Measurements from ENCODE around the gene RGS8. TPM values are rescaled to one million over a fixed set of nuclear protein-coding genes. Genes with fewer than 3 reads are reported as not detected.
"Not testable (repeated sequence)": the region's sequence is repeated elsewhere in the genome, so short reads cannot be mapped to it uniquely, and the experiment has no call there.

The RGS8 gene
- total RNA-seq, 1 donor from 2014 or later: not detected

DNA sequence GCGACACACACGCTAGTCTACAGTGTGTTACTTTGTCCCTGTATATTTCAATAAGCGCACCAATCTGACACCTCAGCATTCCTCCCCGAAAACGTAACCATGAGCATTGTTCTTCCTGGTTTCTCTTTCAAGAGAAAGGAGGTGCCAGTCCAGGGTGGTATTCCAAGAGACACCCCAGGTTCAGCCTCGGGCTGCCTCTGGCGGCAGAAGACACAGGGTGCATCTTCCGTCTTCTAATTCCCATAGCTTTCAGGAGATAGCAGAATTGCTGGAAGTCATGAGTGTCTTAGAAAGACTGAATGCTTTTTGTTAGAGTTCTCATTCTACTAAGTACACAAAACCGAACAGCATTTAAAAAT, 15.9 kb upstream of the RGS8 start:
- DNase-seq: no peak

- no peak for DNase-seq
These were observed 15.3 kb upstream of the RGS8 start for GRCh38 chr1:182699393-182700350.

GRCh38 chr1:182698971-182699370, 14.6 kb upstream of the RGS8 start:
- no peak for DNase-seq

DNA sequence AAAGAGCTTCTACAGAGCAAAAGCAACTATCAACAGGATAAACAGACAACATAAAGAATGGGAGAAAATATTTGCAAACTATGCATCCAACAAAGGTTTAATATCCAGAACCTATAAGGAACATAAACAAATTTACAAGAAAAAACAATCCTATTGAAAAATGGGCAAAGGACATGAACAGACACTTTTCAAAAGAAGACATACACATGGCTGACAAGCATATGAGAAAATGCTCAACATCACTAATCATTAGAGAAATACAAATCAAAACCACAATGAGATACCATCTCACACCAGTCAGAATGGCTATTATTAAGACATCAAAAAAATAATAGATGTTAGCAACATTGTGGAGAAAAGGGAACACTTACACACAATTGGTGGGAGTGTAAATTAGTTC, 8.8 kb upstream of the RGS8 start:
- not testable (repeated sequence) for DNase-seq

DNA sequence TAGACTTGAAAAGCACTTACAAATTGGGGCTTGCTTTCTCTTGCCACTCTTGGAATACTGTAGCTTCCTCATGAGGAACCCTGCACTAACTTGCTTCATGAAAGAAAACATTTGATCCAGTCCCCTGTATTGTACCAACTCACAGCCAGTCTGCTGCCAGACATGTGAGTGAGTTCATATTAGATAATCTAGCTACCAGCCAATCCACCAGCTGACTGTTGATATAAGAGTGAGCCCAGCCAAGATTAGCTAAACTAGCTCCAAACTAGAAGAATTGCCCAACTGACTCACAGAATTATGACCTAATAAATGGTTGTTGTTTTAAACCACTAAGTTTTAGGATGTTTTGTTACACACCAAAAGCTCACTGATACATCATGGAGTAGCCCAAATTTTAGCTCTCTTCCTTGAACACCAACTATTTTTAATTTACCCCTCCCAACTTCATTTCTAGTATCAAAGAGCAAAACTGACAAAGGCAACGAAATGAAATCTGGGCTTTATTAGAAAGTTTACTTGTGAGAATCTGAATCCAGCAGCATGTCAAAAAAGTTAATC, 6.6 kb upstream of the RGS8 start:
- no peak for DNase-seq

DNA sequence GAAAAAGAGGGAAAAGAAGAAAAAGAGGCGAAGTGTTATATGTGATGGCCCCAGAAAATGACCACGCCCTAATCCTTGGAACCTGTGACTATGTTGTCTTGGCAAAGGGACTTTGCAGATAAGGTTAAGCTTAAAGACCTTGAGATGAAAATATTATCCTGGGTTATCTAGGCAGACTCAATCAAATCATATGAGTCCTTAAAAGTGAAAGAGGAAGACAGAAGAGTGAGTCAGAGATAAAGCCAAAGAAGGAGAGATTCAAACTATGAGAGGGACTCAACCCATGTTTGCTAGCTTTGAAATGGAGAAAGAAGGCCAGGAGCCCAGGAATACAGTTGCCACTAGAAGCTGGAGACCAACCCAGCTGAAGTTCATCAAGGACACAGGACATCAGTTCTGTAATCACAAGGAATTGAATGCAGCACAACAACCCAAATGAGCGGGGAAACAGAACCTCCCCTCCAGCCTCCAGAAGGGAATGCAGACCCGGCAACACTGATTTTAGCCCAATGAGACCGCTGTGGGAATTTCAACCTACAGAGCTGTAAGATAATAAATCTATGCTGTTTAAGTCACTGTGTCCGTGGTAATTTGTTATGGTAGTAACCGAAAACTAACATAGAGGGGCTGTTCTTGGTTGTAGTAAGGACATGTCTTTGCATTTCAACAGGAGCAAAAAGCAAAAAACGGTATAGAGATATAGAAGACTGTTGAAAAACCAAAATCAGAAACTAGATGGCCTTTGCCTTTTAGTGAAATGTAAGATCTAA, 4.2 kb upstream of the RGS8 start:
- DNase-seq: no peak

DNA sequence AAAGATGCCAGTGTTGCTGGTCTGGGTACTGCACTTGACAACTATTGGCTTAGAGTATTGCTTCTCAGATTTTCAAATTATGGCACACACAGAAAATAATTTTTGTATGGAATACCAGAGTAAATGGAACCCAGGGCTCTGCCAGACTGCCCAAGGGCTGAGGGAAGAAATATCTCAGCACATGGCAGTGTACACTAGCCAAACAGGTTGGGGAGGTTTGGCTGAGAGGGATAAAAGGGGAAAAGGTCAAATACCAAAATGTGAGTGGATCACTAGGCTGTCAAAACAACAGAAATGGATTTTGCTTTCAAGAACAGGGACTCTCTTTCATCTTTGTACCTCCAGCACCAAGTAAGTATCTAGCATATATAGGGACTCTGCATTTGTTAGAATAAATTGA, 3.0 kb upstream of the RGS8 start:
- DNase-seq: no peak

- no peak for DNase-seq
These were observed 2.1 kb upstream of the RGS8 start for GRCh38 chr1:182686446-182686845.

GRCh38 chr1:182685215-182685614, 828 bp upstream of the RGS8 start:
- DNase-seq: no peak

DNA sequence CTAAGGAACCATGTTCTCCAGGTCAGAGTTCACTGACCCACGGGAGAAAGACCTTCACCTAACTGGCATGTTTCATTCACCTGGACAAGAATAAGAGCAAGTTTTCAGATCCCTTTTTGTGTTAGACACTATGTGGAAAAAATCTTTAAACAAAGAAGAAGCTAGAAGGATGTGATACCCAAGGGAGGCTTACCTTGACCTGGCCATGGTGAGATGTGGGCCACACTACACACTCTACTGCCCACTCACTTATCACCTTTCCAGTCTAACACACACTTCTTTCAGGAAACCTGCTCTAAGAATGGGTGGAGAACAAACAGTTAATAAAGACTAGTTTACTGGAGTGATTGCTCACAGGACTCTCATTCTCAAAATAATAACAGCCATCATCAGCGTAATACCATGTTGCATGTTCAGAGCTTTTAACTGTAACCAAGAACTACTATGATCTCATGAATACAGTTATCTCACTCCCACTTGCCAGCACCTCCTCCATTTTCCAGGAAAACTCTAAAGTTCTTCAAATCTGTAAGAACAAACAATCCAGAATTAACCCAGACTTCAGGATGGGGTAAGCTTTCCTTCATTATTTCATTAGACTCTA, 1.4 kb downstream of the RGS8 start:
- DNase-seq: no peak

- no peak for DNase-seq
These were observed 2.0 kb downstream of the RGS8 start for GRCh38 chr1:182682406-182682805.

- DNase-seq: no peak
These were observed 2.8 kb downstream of the RGS8 start for GRCh38 chr1:182681568-182681912.

GRCh38 chr1:182680901-182681567, 3.4 kb downstream of the RGS8 start:
- no peak for DNase-seq

GRCh38 chr1:182680408-182680807, 4.0 kb downstream of the RGS8 start:
- no peak for DNase-seq

- no peak for DNase-seq
These were observed 4.7 kb downstream of the RGS8 start for GRCh38 chr1:182679684-182680083.

- DNase-seq: no peak
These were observed 6.8 kb downstream of the RGS8 start for GRCh38 chr1:182677397-182678098.

DNA sequence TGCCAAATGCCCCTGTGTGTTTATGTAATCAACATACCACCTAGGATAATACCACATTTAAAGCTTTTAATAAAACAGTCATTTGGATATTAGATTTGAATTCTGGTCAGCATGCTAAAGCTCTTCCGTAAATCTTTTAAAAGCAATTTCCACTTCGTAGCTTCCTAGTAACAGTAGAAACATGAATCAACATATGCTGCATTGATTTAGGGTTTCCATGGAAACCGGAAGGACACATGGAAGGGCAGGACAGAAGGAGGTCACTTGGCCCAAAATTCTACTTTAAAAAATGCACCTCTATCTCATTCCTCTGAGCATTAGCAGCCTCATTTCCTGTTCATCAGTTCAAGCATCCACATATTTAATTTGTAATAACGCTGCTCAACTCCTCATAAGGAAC, 8.1 kb downstream of the RGS8 start:
- DNase-seq: peak; percentile 10

DNA sequence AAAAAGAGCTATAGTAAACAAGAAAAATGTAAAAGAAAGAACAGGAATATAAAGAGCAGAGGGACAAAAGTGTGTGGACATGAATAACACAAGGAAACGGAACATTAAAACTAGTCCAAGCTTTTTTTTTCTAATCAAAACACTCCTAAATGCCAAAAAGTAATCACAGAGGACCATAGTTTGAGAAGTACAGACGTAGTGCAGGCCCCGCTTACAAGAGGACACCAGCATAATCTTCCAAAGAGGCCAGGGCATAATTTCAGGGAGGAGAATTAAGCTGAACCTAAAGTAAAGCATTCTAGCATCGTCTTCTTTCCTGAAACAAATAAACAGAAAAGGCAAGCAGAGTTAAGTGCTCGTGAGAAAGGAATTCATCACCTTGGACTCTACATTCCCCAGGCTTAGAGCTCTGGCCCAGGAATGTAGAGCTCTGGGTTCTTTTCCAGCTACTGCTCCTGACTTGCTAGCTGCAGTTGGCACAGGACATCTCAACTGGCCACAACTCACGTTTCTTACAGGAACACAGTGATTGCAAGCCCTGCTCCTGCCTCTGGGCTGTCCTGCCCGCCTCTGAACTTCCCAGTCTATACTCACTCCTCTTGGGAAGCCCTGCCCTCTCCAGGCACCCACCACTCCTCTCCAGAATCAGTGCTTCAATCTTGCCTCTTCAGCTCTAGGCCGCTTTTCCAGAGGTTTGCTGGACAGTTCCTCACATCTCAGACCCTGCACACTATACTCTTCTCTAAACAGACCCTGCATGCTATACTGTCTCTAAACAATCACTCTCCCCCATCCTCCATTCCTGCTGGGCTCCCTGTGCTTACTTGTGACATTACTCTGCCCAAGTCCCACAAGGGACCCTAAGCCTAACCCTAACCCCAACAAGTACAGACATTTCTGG, 9.8 kb downstream of the RGS8 start:
- DNase-seq: no peak

DNA sequence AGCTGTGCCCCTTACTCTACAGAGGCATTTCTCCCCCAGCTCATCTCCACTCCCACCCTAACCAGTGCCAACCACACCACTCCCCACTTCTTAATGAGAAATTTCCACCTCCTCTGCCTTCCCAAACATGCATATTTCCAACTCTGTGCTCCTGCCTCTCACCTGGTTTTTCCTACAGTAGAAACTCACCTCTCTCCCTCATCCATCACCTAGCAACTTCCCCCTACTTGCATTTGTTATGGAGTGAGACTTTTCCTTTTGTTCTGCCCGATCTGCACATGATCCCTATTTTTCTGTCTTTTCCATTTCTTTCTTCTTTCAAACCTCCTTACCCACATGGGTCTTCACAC, 11.9 kb downstream of the RGS8 start:
- no peak for DNase-seq

- DNase-seq: no peak
These were observed 12.5 kb downstream of the RGS8 start for GRCh38 chr1:182671750-182672486.

Measured in dermis blood vessel endothelial cell (primary cell).